SK-N-SH treated with all-trans-retinoic acid at 6 μM for 48 hours (cell line): Measurements from ENCODE around the gene RACK1.
"Not testable (repeated sequence)": the region's sequence is repeated elsewhere in the genome, so short reads cannot be mapped to it uniquely, and the experiment has no call there.

Source experiments
- ATAC-seq: fragments of 200-7000 bp; cut with Tn5 transposase; 3 replicates; pipeline ENCODE4 v1.9.1; 2020; ENCODE audit warnings: mild to moderate bottlenecking, moderate library complexity
- BACH2 ChIP-seq: fragments of 250-450 bp; sonication (Bioruptor Pico); IDR thresholded peaks from 2 replicates; pipeline ENCODE4 v1.9.0; 2021; ENCODE audit warnings: mild to moderate bottlenecking, borderline replicate concordance
- CSRNP3 ChIP-seq: fragments of 250-450 bp; sonication (Bioruptor Pico); IDR thresholded peaks from 2 replicates; pipeline ENCODE4 v1.5.1; 2021; ENCODE audit warnings: mild to moderate bottlenecking, moderate library complexity
- ESRRG ChIP-seq: fragments of 250-450 bp; sonication (Bioruptor Pico); IDR thresholded peaks from 2 replicates; pipeline ENCODE4 v1.6.1; 2021; ENCODE audit warnings: mild to moderate bottlenecking
- ISL1 ChIP-seq: fragments of 250-450 bp; sonication (Bioruptor Pico); IDR thresholded peaks from 2 replicates; pipeline ENCODE4 v2.1.2; 2022; ENCODE audit warnings: mild to moderate bottlenecking, moderate library complexity
- OSR1 ChIP-seq: fragments of 250-450 bp; sonication (Bioruptor Pico); IDR thresholded peaks from 2 replicates; pipeline ENCODE4 v1.8.0; 2022; ENCODE audit warnings: moderate library complexity, mild to moderate bottlenecking, inconsistent platforms
- PATZ1 ChIP-seq: fragments of 250-450 bp; sonication (Bioruptor Pico); IDR thresholded peaks from 2 replicates; pipeline ENCODE4 v1.8.0; 2020; ENCODE audit warnings: mild to moderate bottlenecking, moderate library complexity, borderline replicate concordance
- POU6F1 ChIP-seq: fragments of 250-450 bp; sonication (Bioruptor Pico); IDR thresholded peaks from 2 replicates; pipeline ENCODE4 v1.8.0; 2021; ENCODE audit warnings: low read depth, mild to moderate bottlenecking, moderate library complexity, borderline replicate concordance
- PPARA ChIP-seq: fragments of 250-450 bp; sonication (Bioruptor Pico); IDR thresholded peaks from 2 replicates; pipeline ENCODE4 v1.5.0; 2020; ENCODE audit warnings: mild to moderate bottlenecking, borderline replicate concordance
- RARB ChIP-seq: fragments of 250-450 bp; sonication (Bioruptor Pico); IDR thresholded peaks from 2 replicates; pipeline ENCODE4 v1.8.0; 2021; ENCODE audit warnings: mild to moderate bottlenecking, moderate library complexity
- SNAI2 ChIP-seq: fragments of 250-450 bp; sonication (Bioruptor Pico); IDR thresholded peaks from 2 replicates; pipeline ENCODE4 v1.5.0; 2020; ENCODE audit warnings: mild to moderate bottlenecking, moderate library complexity
- TCF4 ChIP-seq: fragments of 250-450 bp; sonication (Bioruptor Pico); IDR thresholded peaks from 2 replicates; pipeline ENCODE4 v1.8.0; 2021; ENCODE audit warnings: mild to moderate bottlenecking, moderate library complexity, borderline replicate concordance
- TOX ChIP-seq: fragments of 250-450 bp; sonication (Bioruptor Pico); IDR thresholded peaks from 2 replicates; pipeline ENCODE4 v1.8.0; 2021; ENCODE audit warnings: mild to moderate bottlenecking, moderate library complexity, borderline replicate concordance
- TSHZ2 ChIP-seq: fragments of 250-450 bp; sonication (Bioruptor Pico); IDR thresholded peaks from 2 replicates; pipeline ENCODE4 v1.5.0; 2020; ENCODE audit warnings: mild to moderate bottlenecking, moderate library complexity
- ZC3H10 ChIP-seq: fragments of 250-450 bp; sonication (Bioruptor Pico); IDR thresholded peaks from 2 replicates; pipeline ENCODE4 v1.5.1; 2021; ENCODE audit warnings: mild to moderate bottlenecking, moderate library complexity
- ZFP30 ChIP-seq: fragments of 450-650 bp; formaldehyde crosslinking; IDR thresholded peaks from 2 replicates; pipeline ENCODE4 v1.5.0; 2022; ENCODE audit warnings: mild to moderate bottlenecking, moderate library complexity
- ZNF565 ChIP-seq: fragments of 450-650 bp; formaldehyde crosslinking; conservative IDR thresholded peaks from 2 replicates; pipeline ENCODE4 v1.5.0; 2020; ENCODE audit warnings: low read depth, mild to moderate bottlenecking, moderate library complexity

The RACK1 gene

GRCh38 chr5:181243564-181244343 lies at the start of gene RACK1:
RACK1 (minus strand) TSS chr5:181243906; CDS start chr5:181243800, 106 bp downstream.
- TF ChIP-seq ZNF565 (CRISPR knock-in tag) = no peak
- no peak for TF ChIP-seq ZFP30 (CRISPR knock-in tag)
- no peak for TF ChIP-seq SNAI2 (CRISPR knock-in tag)
- TF ChIP-seq TSHZ2 (CRISPR knock-in tag) = no peak; the same call in 1 of the 2 replicates
- TF ChIP-seq POU6F1 (CRISPR knock-in tag) = 0 out of 2 replicates have a peak, but pooled peaks have one; percentile 60
- TF ChIP-seq BACH2 (CRISPR knock-in tag) = no peak
- TF ChIP-seq TOX (CRISPR knock-in tag) = no peak
- no peak for TF ChIP-seq ISL1 (CRISPR knock-in tag)
- TF ChIP-seq RARB (CRISPR knock-in tag) = no peak
- 0 out of 2 replicates have a peak, but pooled peaks have one; percentile 46 for TF ChIP-seq PATZ1 (CRISPR knock-in tag)
- TF ChIP-seq ZC3H10 (CRISPR knock-in tag) = no peak
- no peak for TF ChIP-seq CSRNP3 (CRISPR knock-in tag)
- 0 out of 2 replicates have a peak, but pooled peaks have one; percentile 11 for TF ChIP-seq ESRRG (CRISPR knock-in tag)
- no peak for TF ChIP-seq TCF4 (CRISPR knock-in tag)
- ATAC-seq = peak; percentile 66

GRCh38 chr5:181287331-181287730 lies 43.6 kb upstream of the RACK1 start:
- ATAC-seq = not testable (repeated sequence)

GRCh38 chr5:181285962-181286705 lies 42.4 kb upstream of the RACK1 start:
- ATAC-seq = not testable (repeated sequence)

GRCh38 chr5:181283841-181284755 lies 40.4 kb upstream of the RACK1 start:
- not testable (repeated sequence) for ATAC-seq

- ATAC-seq = no peak
- TF ChIP-seq ZNF565 (CRISPR knock-in tag) (no peak), POU6F1 (CRISPR knock-in tag) (no peak), PPARA (CRISPR knock-in tag) (no peak), CSRNP3 (CRISPR knock-in tag) (no peak), OSR1 (CRISPR knock-in tag) (no peak)
Measured at GRCh38 chr5:181283347-181283746, 39.6 kb upstream of the RACK1 start.
